NB4 (cell line): ENCODE data around the gene ZNF212.
A peak's percentile ranks its signal among the peaks of the same experiment; 100 is the strongest.

ENCODE experiments used
- POLR2A ChIP-seq: IDR thresholded peaks from 2 replicates; pipeline ENCODE4 v1.6.1; 2011; ENCODE audit warnings: mild to moderate bottlenecking; ENCODE audit not compliant: insufficient read length; ENCODE audit errors: extremely low read depth
- TF ChIP-seq, protein P1 (sequence below): IDR thresholded peaks from one replicate; pipeline ENCODE4 v1.5.1; 2012; ENCODE audit warnings: low read depth, low read length

DNA sequence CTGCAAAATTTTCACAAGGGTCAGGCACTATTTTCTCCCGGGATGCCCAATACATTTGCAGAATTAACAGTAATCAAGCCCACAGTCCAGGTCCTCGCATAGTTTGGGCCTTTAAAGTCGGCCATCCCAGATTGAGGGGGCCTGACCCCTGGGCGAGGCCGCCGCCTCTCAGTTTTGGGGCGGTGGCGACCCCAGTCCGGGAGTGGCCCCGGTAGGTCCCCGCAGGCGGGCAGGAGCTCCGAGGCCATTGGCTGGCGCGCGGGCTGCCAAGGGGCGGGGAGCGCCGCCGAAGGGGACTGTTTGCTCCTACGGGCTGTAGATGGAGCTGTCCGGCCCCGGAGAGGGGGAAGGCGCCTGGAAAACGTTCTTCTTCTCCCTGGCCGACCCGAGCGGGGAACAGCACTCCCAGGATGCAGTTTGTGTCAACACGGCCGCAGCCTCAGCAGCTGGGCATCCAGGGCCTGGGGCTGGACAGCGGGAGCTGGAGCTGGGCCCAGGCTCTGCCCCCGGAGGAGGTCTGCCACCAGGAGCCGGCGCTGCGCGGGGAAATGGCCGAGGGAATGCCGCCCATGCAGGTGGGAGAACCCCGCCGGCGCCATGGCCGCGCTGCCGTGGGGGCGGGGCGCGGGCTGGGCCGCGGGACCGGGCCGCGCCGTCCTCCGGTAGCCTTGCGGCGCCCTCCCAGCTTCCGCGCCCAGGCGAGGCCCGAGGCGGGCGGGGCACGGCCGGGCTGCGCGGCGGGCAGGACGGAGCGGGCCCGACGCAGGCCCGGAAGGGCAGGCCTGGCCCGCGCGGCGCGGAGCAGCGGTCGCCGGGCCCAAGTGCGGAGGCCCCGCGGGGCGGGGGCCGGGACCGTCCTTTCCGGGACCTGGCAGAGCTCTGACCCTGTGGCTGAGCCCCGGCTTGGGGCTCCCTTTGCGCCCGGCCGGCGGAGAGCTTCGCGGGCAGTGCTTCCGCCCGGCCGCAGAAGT, 44.0 kb upstream of the ZNF212 start, which contains the start of gene ZNF282:
- TF ChIP-seq POLR2A, result peak; percentile 58
- TF ChIP-seq, protein P1, sequence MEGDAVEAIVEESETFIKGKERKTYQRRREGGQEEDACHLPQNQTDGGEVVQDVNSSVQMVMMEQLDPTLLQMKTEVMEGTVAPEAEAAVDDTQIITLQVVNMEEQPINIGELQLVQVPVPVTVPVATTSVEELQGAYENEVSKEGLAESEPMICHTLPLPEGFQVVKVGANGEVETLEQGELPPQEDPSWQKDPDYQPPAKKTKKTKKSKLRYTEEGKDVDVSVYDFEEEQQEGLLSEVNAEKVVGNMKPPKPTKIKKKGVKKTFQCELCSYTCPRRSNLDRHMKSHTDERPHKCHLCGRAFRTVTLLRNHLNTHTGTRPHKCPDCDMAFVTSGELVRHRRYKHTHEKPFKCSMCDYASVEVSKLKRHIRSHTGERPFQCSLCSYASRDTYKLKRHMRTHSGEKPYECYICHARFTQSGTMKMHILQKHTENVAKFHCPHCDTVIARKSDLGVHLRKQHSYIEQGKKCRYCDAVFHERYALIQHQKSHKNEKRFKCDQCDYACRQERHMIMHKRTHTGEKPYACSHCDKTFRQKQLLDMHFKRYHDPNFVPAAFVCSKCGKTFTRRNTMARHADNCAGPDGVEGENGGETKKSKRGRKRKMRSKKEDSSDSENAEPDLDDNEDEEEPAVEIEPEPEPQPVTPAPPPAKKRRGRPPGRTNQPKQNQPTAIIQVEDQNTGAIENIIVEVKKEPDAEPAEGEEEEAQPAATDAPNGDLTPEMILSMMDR, result peak; percentile 70
